ENCODE data around the gene LRRC66.

The LRRC66 gene

GRCh38 chr4:52010986-52011385, 9.2 kb downstream of the LRRC66 start:
- no peak for DNase-seq (ENCODE audit: low read depth)

GRCh38 chr4:52006887-52007286, 13.3 kb downstream of the LRRC66 start:
- DNase-seq (ENCODE audit: low read depth), result no peak

- DNase-seq (ENCODE audit: low read depth), result no peak
Measured at GRCh38 chr4:52005604-52006273, 14.4 kb downstream of the LRRC66 start.

GRCh38 chr4:52004414-52004813, 15.7 kb downstream of the LRRC66 start:
- DNase-seq (ENCODE audit: low read depth), result no peak

- DNase-seq (ENCODE audit: low read depth), result no peak
Measured at GRCh38 chr4:52001616-52002015, 18.5 kb downstream of the LRRC66 start.

GRCh38 chr4:51999250-51999649, 20.9 kb downstream of the LRRC66 start:
- DNase-seq (ENCODE audit: low read depth), result no peak

GRCh38 chr4:51998837-51999236, 21.3 kb downstream of the LRRC66 start:
- DNase-seq (ENCODE audit: low read depth), result no peak

- DNase-seq (ENCODE audit: low read depth), result no peak
Measured at GRCh38 chr4:51997647-51998046, 22.5 kb downstream of the LRRC66 start.

GRCh38 chr4:51995647-51996220, 24.4 kb downstream of the LRRC66 start:
- no peak for DNase-seq (ENCODE audit: low read depth)

- DNase-seq (ENCODE audit: low read depth), result no peak
Measured at GRCh38 chr4:51965862-51966261, 54.3 kb downstream of the LRRC66 start.

- no peak for DNase-seq (ENCODE audit: low read depth)
Measured at GRCh38 chr4:51963841-51964517, 56.2 kb downstream of the LRRC66 start.

GRCh38 chr4:51960486-51960885, 59.7 kb downstream of the LRRC66 start:
- no peak for DNase-seq (ENCODE audit: low read depth)

GRCh38 chr4:51958199-51958968, 61.8 kb downstream of the LRRC66 start:
- no peak for DNase-seq (ENCODE audit: low read depth)
